ENCODE measurements around the gene XYLT1. TPM values are rescaled to one million over a fixed set of nuclear protein-coding genes. Genes with fewer than 3 reads are reported as not detected.

The XYLT1 gene
- total and polyA plus RNA-seq, 2 of the 8 experiments (the other 6 are each of a cell fraction or from before 2014, with no cell fraction given), result 6.6 to 25.4 TPM

GRCh38 chr16:17369421-17370222 lies 101.1 kb downstream of the XYLT1 start:
- CTCF ChIA-PET (ENCODE audit: partially characterized antibody), result interaction anchor here (0.6 to 2.9 kb wide), 10 partner anchors 9 to 462 kb away, joined by 3 to 15 read pairs (median 3); no protein-coding TSS in a partner anchor
- 75% methylated on average over 14 of the region's 14 CpGs; no CpG with 5 or more reads in 1 of the 2 experiments for WGBS, 2 experiments (ENCODE audit: extremely low coverage in 1 of 2, insufficient coverage in 1 of 2, insufficient read length in 1 of 2, insufficient replicate concordance in 2 of 2, low coverage in 1 of 2, low lambda C conversion rate in 2 of 2, missing lambda C conversion rate in 1 of 2)
- no peak overlapping the region for H2AFZ ChIP-seq (ENCODE audit: low read length)
- peaks cover 0 to 31% (median 24%) of the 10 kb centered on the region in 4 experiments; a peak in 6 of 7 replicates for H3K4me1 ChIP-seq (replicated peaks in 1 of 4; ENCODE audit: control insufficient read depth in 3 of 4, insufficient read depth in 4 of 4, low read length in 3 of 4)
- DNase-seq (ENCODE audit: low read depth in 1 of 2, low spot score in 2 of 2), result no peak
- POLR2A ChIA-PET (ENCODE audit: partially characterized antibody), result interaction anchor here (1.0 to 1.2 kb wide), 2 partner anchors 18 to 96 kb away, joined by 3 to 4 read pairs; no protein-coding TSS in a partner anchor
- H3K27me3 ChIP-seq (replicated peaks in 1 of 4; ENCODE audit: control insufficient read depth in 3 of 4, extremely low read depth in 1 of 4, insufficient read depth in 3 of 4, low read length in 3 of 4), result no peaks in the 10 kb centered on the region
- peak overlapping the region; percentile 67; the same call in 1 of the 2 replicates for H2AK5ac ChIP-seq (ENCODE audit: low read depth, low read length)
- H3K18ac ChIP-seq (ENCODE audit: extremely low read depth, low read length), result peak overlapping the region; percentile 74; the same call in 1 of the 2 replicates
- no peaks in the 10 kb centered on the region for H3K36me3 ChIP-seq (ENCODE audit: control insufficient read depth in 2 of 4, insufficient read depth in 4 of 4, low read length in 3 of 4)
- H3K27ac ChIP-seq (ENCODE audit: low read depth, low read length), result no peak overlapping the region
- no peak for FAIRE-seq
- no peaks in the 10 kb centered on the region for H3K23me2 ChIP-seq (ENCODE audit: low read depth, low read length)
- H2BK5ac ChIP-seq (ENCODE audit: low read depth, low read length), result peak overlapping the region; percentile 84; the same call in 1 of the 2 replicates
- no peaks in the 10 kb centered on the region for H3K9me3 ChIP-seq (ENCODE audit: insufficient read depth in 2 of 2, low read depth in 1 of 2, low read length in 1 of 2)
- no peak overlapping the region for H2BK15ac ChIP-seq (ENCODE audit: low read length)
- H3K14ac ChIP-seq (ENCODE audit: insufficient read length), result no peak overlapping the region
- peaks cover 0 to 2% of the 10 kb centered on the region in 2 experiments for H4K20me1 ChIP-seq (replicated peaks in 1 of 2; ENCODE audit: control insufficient read depth in 1 of 2, insufficient read depth in 2 of 2, low read length in 2 of 2)
- H4K5ac ChIP-seq (ENCODE audit: insufficient read length, low read depth, low read length), result no peak overlapping the region
- peaks cover 0 to 10% of the 10 kb centered on the region in 2 experiments; a peak in 1 of 4 replicates for H3K79me2 ChIP-seq (ENCODE audit: control insufficient read depth in 1 of 2, insufficient read depth in 2 of 2, low read length in 2 of 2)
- H2BK120ac ChIP-seq (replicated peaks; ENCODE audit: low read depth, low read length), result peak overlapping the region; percentile 57
- no peak overlapping the region for H4K91ac ChIP-seq (replicated peaks; ENCODE audit: insufficient read length, low read length)
- no peak overlapping the region for H3K9ac ChIP-seq (replicated peaks in 1 of 4; ENCODE audit: extremely low read depth in 1 of 4, low read depth in 3 of 4, low read length in 3 of 4)
- H3K4me3 ChIP-seq (ENCODE audit: extremely low read depth in 1 of 4, insufficient read depth in 2 of 4, low read depth in 3 of 4, low read length in 4 of 4), result no peak overlapping the region
- H3K4ac ChIP-seq (replicated peaks; ENCODE audit: insufficient read length, low read depth, low read length), result no peak overlapping the region
- peak overlapping the region; percentile 88; the same call in 1 of the 2 replicates for H2BK20ac ChIP-seq (ENCODE audit: low read length)
- H3K56ac ChIP-seq (replicated peaks; ENCODE audit: insufficient read length, low read depth, low read length), result no peak overlapping the region
- peak overlapping the region; percentile 18; the same call in 1 of the 2 replicates for H2BK12ac ChIP-seq (ENCODE audit: low read depth, low read length)
- peaks cover 2% of the 10 kb centered on the region; the same call in 1 of the 2 replicates for H3K79me1 ChIP-seq (ENCODE audit: low read depth, low read length)
- H3K4me2 ChIP-seq (ENCODE audit: insufficient read depth in 1 of 2, low read depth in 2 of 2, low read length in 2 of 2), result no peak overlapping the region
- no peak overlapping the region for H4K8ac ChIP-seq (ENCODE audit: extremely low read depth, insufficient read depth, low read length)
- no peak overlapping the region for H3K23ac ChIP-seq (ENCODE audit: insufficient read length)
- TF ChIP-seq TAF1 (IDR thresholded peaks at IDR 0.05; ENCODE audit: low read depth, low read length), result no peak
- TF ChIP-seq ATF3 (IDR thresholded peaks at IDR 0.05; ENCODE audit: insufficient read depth, low read depth, low read length), result no peak
- TF ChIP-seq FOSL1 (IDR thresholded peaks at IDR 0.05; ENCODE audit: insufficient read depth, low read depth, low read length), result no peak
- TF ChIP-seq GTF2F1 (IDR thresholded peaks at IDR 0.05; ENCODE audit: borderline replicate concordance, low read depth, low read length), result no peak
- no peak for TF ChIP-seq TBP (IDR thresholded peaks at IDR 0.05; ENCODE audit: low read depth, low read length)
- no peak for TF ChIP-seq POLR2AphosphoS5 (IDR thresholded peaks at IDR 0.05; ENCODE audit: low read depth, low read length)
- no peak for TF ChIP-seq CTBP2 (IDR thresholded peaks at IDR 0.05; ENCODE audit: borderline replicate concordance, insufficient read depth, insufficient read length, low read length)
- no peak for TF ChIP-seq EGR1 (IDR thresholded peaks at IDR 0.05; ENCODE audit: borderline replicate concordance, low read depth, low read length)
- TF ChIP-seq SRF (IDR thresholded peaks at IDR 0.05; ENCODE audit: low read depth, low read length), result no peak
- TF ChIP-seq YY1 (IDR thresholded peaks at IDR 0.05; ENCODE audit: low read depth, low read length), result no peak
- TF ChIP-seq NANOG (IDR thresholded peaks at IDR 0.05; ENCODE audit: insufficient read depth, low read depth, low read length, poor library complexity, severe bottlenecking), result no peak

All from H1 (cell line).